Stimulated activated memory B cell treated with anti-CD40 and anti-IgM and Interleukin-4, amounts not matched to agents 10 μg/mL and 1 μg/mL and 100 μg/mL, for 72 hours (primary cell): ENCODE data around the gene VPS41.

ENCODE experiments used
- ATAC-seq: fragments of 150-1000 bp; cut with Tn5 transposase; 2 replicates; pipeline ENCODE4 v1.10.0; 2021
- H3K27ac Mint-ChIP-seq: one replicate; pipeline ENCODE4 v1.8.0; 2022; ENCODE audit warnings: mild to moderate bottlenecking, mixed read lengths
- H3K27me3 Mint-ChIP-seq: one replicate; pipeline ENCODE4 v1.8.0; 2022; ENCODE audit warnings: mixed read lengths
- H3K36me3 Mint-ChIP-seq: one replicate; pipeline ENCODE4 v1.8.0; 2022; ENCODE audit warnings: mixed read lengths
- H3K4me1 Mint-ChIP-seq: one replicate; pipeline ENCODE4 v1.8.0; 2022; ENCODE audit warnings: mixed read lengths
- H3K4me3 Mint-ChIP-seq: one replicate; pipeline ENCODE4 v1.8.0; 2022; ENCODE audit warnings: mild to moderate bottlenecking, moderate library complexity, mixed read lengths
- H3K9me3 Mint-ChIP-seq: one replicate; pipeline ENCODE4 v1.8.0; 2022; ENCODE audit warnings: mixed read lengths

The VPS41 gene

DNA sequence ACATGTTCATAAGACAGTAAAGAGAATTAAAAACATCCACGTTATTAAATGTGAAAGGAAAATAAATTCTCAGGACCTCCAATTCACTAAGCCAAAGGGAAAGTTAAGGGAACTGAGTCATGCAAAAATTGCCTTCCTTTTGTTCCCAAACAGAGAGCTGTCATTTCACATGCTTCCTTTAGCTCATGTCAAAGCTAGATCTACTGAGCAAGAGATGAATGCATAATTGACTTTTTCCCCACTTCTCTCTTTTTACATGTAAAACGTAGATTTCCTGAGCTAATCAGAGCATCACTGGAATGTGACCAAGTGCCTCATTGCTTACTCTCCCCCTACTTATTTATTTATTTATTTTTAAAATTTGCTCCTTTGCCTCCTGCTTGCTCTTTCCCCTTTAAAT lies 148.8 kb downstream of the VPS41 start:
- Mint-ChIP-seq H3K27me3 (no peaks in the 10 kb centered on the region), H3K9me3 (no peaks in the 10 kb centered on the region), H3K27ac (no peak overlapping the region), H3K4me3 (no peak overlapping the region), H3K4me1 (no peaks in the 10 kb centered on the region), H3K36me3 (peaks cover 73% of the 10 kb centered on the region)
- ATAC-seq: no peak

DNA sequence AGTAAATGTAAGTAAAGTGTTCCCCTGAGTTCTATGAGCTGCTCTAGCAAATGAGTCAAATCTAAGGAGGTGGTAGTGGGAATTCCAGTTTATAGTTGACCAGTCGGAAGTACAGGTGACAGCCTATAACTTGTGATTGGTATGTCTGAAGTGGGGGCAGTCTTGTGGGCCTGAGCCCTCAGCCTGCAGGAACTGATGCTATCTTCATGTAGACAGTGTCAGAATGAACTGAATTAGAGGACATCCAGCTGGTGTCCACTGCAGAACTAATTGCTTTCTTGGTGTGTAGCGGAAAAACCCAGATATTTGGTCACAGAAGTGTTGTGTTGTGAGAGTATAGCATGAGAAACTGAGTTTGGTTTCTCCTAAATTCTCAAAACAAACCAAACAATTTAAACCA lies 150.0 kb downstream of the VPS41 start:
- peaks cover 73% of the 10 kb centered on the region for H3K36me3 Mint-ChIP-seq
- H3K9me3 Mint-ChIP-seq: no peaks in the 10 kb centered on the region
- H3K27me3 Mint-ChIP-seq: no peaks in the 10 kb centered on the region
- ATAC-seq: no peak
- H3K27ac Mint-ChIP-seq: no peak overlapping the region
- H3K4me1 Mint-ChIP-seq: no peaks in the 10 kb centered on the region
- H3K4me3 Mint-ChIP-seq: no peak overlapping the region

DNA sequence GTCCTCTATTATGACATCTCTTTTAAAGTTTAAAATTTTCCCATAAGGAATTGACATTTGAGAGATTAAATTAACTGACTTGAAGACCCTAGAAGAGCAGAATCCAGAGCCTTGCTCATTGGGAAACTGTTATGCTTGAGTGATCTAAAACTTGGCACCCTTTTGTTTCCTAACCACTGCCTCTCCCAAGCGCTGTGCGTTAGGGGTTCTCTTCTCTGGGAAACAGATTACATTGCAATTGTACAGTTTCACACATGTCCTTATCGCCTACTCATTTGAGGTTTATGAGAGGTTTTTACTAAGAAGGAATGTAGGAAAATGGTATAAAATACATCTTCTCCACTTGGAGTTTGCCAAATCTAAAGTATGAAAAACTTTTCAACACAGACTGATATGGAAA lies 151.1 kb downstream of the VPS41 start:
- Mint-ChIP-seq H3K36me3 (peaks cover 73% of the 10 kb centered on the region), H3K27ac (no peak overlapping the region), H3K9me3 (no peaks in the 10 kb centered on the region), H3K27me3 (no peaks in the 10 kb centered on the region), H3K4me1 (no peaks in the 10 kb centered on the region), H3K4me3 (no peak overlapping the region)
- no peak for ATAC-seq

DNA sequence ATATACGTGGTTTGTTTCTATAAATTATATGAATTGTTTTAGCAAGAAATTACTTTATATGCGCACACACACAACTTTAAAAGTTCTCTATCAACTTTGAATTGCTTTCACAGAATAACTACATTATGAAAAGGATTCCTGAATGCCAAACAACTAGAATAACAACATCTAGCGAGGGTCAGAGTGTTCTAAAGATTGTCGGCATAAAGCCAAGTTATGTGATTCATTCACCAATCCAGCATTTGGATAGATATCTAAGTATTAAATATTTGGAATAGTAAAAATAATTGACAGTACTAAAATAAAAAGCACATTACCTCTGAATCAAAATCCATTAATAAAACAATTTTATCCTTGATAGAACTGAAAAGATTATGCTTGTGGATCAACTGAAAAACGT lies 152.5 kb downstream of the VPS41 start:
- no peak overlapping the region for H3K27ac Mint-ChIP-seq

DNA sequence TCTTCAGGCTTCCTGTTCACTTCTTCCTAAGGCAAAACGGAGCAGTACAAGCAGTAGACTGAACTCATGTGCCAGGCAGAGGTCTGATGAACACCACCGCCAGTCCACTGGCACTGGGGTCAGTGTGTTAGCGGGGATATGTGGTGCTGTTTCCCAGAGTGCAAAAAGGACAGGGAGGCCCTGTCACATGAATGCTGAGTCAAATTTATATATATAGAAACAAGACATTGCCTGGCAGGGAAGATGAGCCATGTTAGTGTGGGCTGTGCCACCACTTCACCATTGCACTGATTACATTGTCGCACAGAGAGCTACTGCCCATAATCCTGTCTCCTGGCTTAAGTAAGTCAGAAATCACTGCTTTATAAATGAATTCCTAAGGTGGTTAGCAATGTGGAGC lies 155.6 kb downstream of the VPS41 start:
- no peaks in the 10 kb centered on the region for H3K27me3 Mint-ChIP-seq
- no peak overlapping the region for H3K27ac Mint-ChIP-seq
- no peak overlapping the region for H3K4me3 Mint-ChIP-seq
- no peaks in the 10 kb centered on the region for H3K9me3 Mint-ChIP-seq
- peaks cover 73% of the 10 kb centered on the region for H3K36me3 Mint-ChIP-seq
- H3K4me1 Mint-ChIP-seq: no peaks in the 10 kb centered on the region
- no peak for ATAC-seq

More for the DNA sequence above, 152.5 kb downstream of the VPS41 start:
- Mint-ChIP-seq H3K9me3 (no peaks in the 10 kb centered on the region), H3K4me1 (no peaks in the 10 kb centered on the region), H3K36me3 (peaks cover 78% of the 10 kb centered on the region), H3K27me3 (no peaks in the 10 kb centered on the region), H3K4me3 (no peak overlapping the region)
- no peak for ATAC-seq

DNA sequence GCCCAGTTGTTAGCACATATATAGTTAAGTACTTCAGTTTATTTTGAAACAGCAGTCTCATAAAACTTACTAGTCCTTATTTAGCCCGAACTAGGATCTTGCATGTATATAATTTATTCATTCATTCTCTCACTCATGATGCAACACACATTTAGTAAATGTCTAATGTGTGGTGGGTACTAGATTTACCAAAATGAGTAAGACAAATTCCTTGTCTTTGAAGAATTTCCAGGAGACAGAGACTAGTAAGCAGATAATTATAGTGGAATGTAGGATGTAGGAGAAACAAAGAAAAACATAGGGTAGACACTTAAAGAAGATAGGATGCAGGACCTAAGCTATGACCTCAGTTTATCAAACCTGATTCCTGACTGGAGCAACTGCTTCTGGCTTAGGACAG lies 157.6 kb downstream of the VPS41 start:
- no peak for ATAC-seq
- Mint-ChIP-seq H3K36me3 (peaks cover 80% of the 10 kb centered on the region), H3K4me3 (no peak overlapping the region), H3K27ac (no peak overlapping the region), H3K27me3 (no peaks in the 10 kb centered on the region), H3K9me3 (no peaks in the 10 kb centered on the region), H3K4me1 (no peaks in the 10 kb centered on the region)

DNA sequence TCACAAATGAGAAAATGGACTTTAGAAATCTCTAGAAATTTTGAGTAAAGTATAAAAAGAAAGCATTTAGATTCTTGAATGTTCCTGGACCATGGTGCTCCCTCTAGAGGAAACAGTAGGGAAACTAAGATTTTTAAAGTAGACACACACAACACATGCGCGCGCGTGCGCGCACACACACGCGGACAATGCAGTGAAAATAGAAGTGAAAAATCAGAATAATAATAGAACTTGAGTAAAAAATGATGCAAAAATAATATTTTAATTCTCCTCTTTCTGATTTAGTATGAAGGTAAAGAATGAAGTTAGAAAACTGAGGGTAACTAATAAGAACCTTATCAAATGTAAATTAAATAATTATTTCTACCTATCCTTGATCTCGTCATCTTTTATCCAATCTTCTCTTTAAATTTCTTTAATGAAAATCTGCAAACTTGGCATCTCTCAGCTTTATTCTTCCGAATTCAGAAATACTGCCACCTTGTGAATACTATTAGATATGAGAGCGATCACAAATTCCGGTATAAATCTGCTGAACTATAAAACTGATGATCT lies 160.9 kb downstream of the VPS41 start:
- no peaks in the 10 kb centered on the region for H3K9me3 Mint-ChIP-seq
- H3K36me3 Mint-ChIP-seq: peaks cover 78% of the 10 kb centered on the region
- no peaks in the 10 kb centered on the region for H3K27me3 Mint-ChIP-seq
- H3K4me1 Mint-ChIP-seq: no peaks in the 10 kb centered on the region
- H3K4me3 Mint-ChIP-seq: no peak overlapping the region
- no peak for ATAC-seq
- no peak overlapping the region for H3K27ac Mint-ChIP-seq

DNA sequence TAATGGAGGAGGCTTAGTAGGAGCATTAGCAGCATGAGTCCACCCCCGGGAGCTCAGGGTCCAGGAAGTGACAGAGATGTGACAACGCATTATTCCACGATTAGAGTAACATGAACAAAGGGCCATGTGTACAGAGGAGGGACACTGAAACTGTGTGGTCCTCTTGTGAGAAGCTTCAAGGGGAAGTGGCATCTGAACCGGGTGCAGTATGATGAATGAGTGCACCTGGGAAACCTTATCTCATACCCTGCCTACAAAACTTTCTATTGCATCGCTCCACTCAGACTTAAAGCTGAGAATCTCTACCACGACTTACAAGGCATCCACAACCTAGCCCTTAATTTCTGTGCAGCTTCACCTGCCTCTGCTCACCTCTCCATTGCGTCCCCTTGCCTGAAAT lies 162.6 kb downstream of the VPS41 start:
- H3K27me3 Mint-ChIP-seq: no peaks in the 10 kb centered on the region
- no peak overlapping the region for H3K4me3 Mint-ChIP-seq
- H3K4me1 Mint-ChIP-seq: no peaks in the 10 kb centered on the region
- no peak for ATAC-seq
- H3K9me3 Mint-ChIP-seq: no peaks in the 10 kb centered on the region
- peaks cover 77% of the 10 kb centered on the region for H3K36me3 Mint-ChIP-seq
- H3K27ac Mint-ChIP-seq: no peak overlapping the region

DNA sequence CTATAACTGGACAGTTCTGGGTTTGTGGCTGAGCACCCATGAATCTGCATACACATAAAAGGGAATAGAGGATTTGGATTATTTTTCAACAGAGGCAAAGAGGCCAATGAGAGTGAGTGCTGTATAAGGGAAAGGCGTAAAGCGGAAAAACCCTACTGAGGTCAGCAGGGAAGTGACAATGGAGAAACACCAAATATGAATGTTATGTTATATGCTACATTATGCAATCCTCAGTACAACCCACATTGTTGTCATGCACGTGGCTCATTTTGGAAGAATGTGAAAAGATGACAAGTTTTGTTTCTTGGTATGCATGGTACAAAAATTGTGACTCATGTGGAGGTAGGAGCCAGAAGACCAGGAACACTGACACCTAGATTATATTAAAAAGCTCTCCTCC lies 164.2 kb downstream of the VPS41 start:
- Mint-ChIP-seq H3K4me3 (no peak overlapping the region), H3K9me3 (no peaks in the 10 kb centered on the region), H3K4me1 (no peaks in the 10 kb centered on the region), H3K36me3 (peaks cover 74% of the 10 kb centered on the region), H3K27me3 (no peaks in the 10 kb centered on the region), H3K27ac (no peak overlapping the region)
- no peak for ATAC-seq

DNA sequence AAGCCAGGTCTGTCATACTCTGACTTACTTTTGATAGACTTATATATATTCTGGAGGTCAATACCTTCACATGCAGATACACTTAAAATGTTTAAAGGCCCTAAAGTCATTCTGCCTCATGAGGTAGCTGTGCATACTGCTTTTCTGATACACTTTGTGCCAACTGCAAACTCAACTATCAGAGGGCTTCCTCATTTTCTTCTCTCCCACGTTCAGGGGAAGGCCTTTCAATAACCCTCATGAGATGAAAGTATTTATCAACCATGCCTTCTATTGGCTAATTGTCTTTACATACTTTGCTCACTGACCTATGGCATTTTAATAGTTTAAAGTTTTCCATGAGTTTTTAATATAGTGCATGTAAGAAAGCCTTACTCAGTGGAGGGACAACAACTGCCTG lies 165.1 kb downstream of the VPS41 start:
- Mint-ChIP-seq H3K27ac (no peak overlapping the region), H3K9me3 (no peaks in the 10 kb centered on the region), H3K4me1 (no peaks in the 10 kb centered on the region), H3K4me3 (no peak overlapping the region), H3K36me3 (peaks cover 68% of the 10 kb centered on the region), H3K27me3 (no peaks in the 10 kb centered on the region)
- no peak for ATAC-seq

DNA sequence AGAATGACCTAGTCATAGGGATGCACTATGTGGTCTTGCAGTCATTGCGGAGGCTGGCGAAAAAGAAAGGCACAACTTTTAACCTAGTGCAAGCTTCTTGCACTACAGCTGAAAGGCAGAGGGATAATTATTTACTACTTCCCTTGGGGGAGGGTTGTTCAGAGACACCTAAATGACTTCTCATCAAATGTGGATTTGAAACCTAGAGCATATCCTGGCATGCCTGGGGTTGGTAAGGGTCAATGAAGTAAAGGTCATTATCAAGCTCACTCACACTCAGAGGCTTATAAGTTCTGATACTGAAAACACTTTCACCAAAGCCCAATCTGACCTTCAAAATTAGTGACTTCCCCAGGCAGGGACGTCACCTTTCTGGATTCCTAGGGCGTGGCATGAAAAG lies 168.9 kb downstream of the VPS41 start:
- Mint-ChIP-seq H3K4me1 (no peaks in the 10 kb centered on the region), H3K27me3 (no peaks in the 10 kb centered on the region), H3K36me3 (peaks cover 43% of the 10 kb centered on the region), H3K4me3 (no peak overlapping the region), H3K27ac (no peak overlapping the region), H3K9me3 (no peaks in the 10 kb centered on the region)
- peak; percentile 62 for ATAC-seq

DNA sequence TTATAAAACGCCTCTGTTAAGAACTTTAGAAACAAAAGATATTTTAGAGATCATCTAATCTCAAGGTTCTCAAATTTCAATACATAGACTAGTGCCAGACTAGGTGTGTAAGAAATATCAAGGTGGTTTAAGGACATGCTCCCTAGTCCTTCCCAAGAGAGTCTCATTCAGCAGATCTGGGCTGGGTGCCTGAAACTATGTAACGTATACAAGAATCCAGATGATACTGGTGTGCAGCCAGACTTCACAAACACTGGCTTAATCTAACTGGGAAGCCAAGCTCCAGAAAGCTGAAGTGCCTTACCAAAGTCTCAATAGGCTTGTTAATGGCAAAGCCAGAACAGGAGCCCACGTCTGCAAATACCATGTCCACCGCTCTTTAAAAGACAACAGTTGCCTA lies 172.9 kb downstream of the VPS41 start:
- Mint-ChIP-seq H3K4me3 (no peak overlapping the region), H3K9me3 (no peaks in the 10 kb centered on the region), H3K27me3 (no peaks in the 10 kb centered on the region), H3K4me1 (no peaks in the 10 kb centered on the region), H3K36me3 (peaks cover 46% of the 10 kb centered on the region), H3K27ac (no peak overlapping the region)
- ATAC-seq: no peak

DNA sequence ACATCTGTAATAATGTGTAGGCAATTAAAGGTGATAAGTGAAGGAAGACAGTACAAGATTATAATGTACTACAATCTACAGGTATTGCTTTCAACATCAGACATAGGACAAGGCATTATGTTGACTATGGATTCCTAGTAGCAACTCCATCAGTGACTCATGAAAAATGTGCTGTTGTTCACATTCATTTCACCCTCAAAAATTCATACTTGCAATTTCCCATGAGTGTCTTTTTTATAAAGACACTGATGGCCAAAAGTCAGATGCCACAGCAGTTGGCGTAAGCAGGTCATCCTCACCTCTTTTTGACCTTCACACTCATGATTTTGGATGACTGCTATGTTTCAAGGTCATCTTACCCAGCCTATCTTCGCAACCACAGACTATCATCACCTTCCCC lies 177.8 kb downstream of the VPS41 start:
- H3K27ac Mint-ChIP-seq: no peak overlapping the region
- peaks cover 76% of the 10 kb centered on the region for H3K36me3 Mint-ChIP-seq
- H3K9me3 Mint-ChIP-seq: no peaks in the 10 kb centered on the region
- H3K27me3 Mint-ChIP-seq: no peaks in the 10 kb centered on the region
- no peaks in the 10 kb centered on the region for H3K4me1 Mint-ChIP-seq
- ATAC-seq: no peak
- no peak overlapping the region for H3K4me3 Mint-ChIP-seq

DNA sequence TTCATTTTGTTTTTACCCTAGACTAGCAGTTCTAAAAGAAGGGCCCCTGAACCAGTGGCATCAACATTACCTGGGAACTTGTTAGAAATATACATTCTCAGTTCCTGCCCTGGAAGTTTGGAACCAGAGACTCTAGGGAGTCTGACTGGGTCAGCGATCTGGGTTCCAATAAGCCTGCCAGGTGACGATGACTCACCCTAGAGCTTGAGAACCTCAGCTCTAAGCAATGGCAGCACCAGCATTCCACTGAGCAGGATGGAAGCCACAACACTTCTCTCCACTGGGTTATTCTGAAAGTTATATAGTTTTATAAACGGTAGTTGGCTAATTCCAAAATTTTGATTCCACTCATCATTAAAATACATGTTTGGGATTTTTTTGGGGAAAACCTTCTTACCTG lies 180.8 kb downstream of the VPS41 start:
- no peaks in the 10 kb centered on the region for H3K27me3 Mint-ChIP-seq
- no peaks in the 10 kb centered on the region for H3K4me1 Mint-ChIP-seq
- H3K36me3 Mint-ChIP-seq: peaks cover 78% of the 10 kb centered on the region
- H3K27ac Mint-ChIP-seq: no peak overlapping the region
- no peak overlapping the region for H3K4me3 Mint-ChIP-seq
- no peak for ATAC-seq
- no peaks in the 10 kb centered on the region for H3K9me3 Mint-ChIP-seq

DNA sequence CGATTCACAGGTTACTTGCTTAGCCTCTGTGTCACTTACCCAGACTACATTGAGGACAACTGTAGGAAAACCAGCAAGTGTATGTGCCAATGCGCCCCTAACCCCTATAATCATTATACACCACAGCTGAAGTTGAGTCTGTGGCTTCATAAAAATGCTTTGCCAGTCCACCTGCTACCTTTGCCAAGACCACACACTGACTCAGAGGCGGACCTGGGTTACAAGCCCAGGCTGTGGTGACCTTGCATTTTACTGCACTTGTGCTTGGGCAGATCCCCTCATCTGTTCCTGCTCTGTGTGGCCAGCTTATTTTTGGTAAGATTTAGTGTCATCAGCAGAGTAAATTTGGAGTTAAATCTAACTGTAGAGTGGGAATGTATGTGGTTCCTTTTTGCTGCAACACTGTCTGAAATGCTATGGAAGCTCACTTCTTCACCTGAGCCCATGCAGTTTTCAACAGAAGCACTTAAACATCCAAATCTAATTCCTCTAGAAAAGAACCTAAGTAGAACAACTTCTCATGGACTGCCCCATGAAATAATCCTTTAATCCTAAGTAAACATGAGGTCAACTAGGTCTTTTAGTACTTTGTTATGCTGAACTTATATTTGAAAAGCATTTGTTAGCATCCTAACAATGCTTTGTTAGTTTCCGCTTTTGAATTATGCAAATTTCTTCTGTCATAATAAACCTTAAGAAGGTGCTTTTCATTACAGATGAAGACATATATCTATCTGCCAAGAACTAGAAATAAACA lies 181.6 kb downstream of the VPS41 start:
- H3K9me3 Mint-ChIP-seq: no peaks in the 10 kb centered on the region
- no peak overlapping the region for H3K4me3 Mint-ChIP-seq
- no peaks in the 10 kb centered on the region for H3K4me1 Mint-ChIP-seq
- H3K27ac Mint-ChIP-seq: no peak overlapping the region
- no peak for ATAC-seq
- H3K36me3 Mint-ChIP-seq: peaks cover 82% of the 10 kb centered on the region
- no peaks in the 10 kb centered on the region for H3K27me3 Mint-ChIP-seq

DNA sequence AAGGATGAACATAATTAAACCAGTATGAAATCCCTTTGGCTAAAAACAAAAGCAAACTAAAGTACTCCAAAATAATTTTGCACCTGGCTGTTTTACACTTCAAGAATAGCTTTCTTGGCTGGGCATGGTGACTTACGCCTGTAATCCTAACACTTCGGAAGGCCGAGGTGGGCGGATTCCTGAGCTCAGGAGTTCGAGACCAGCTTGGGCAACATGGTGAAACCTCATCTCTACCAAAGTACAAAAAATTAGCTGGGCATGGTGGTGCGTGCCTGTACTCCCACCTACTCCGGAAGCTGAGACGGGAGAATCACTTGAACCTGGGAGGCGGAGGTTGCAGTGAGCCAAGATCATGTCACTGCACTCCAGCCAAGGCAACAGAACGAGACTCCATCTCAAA lies 185.7 kb downstream of the VPS41 start:
- no peak overlapping the region for H3K4me3 Mint-ChIP-seq
- no peaks in the 10 kb centered on the region for H3K27me3 Mint-ChIP-seq
- H3K4me1 Mint-ChIP-seq: no peaks in the 10 kb centered on the region
- H3K9me3 Mint-ChIP-seq: peaks cover 3% of the 10 kb centered on the region
- no peak for ATAC-seq
- peaks cover 85% of the 10 kb centered on the region for H3K36me3 Mint-ChIP-seq
- no peak overlapping the region for H3K27ac Mint-ChIP-seq
